GM12875 (cell line): ENCODE results near the gene CEP295NL.

ENCODE experiments used
- H3K4me3 ChIP-seq: one replicate; pipeline ENCODE4 v1.5.1; 2011; ENCODE audit warnings: low read depth, low read length, control low read depth
- TF ChIP-seq, protein P1 (sequence below): IDR thresholded peaks from 2 replicates; pipeline ENCODE4 v1.5.1; 2011; ENCODE audit warnings: low read depth, mild to moderate bottlenecking, control low read depth, inconsistent platforms, low read length, moderate library complexity, borderline replicate concordance; ENCODE audit not compliant: insufficient read depth

CEP295NL gene

DNA sequence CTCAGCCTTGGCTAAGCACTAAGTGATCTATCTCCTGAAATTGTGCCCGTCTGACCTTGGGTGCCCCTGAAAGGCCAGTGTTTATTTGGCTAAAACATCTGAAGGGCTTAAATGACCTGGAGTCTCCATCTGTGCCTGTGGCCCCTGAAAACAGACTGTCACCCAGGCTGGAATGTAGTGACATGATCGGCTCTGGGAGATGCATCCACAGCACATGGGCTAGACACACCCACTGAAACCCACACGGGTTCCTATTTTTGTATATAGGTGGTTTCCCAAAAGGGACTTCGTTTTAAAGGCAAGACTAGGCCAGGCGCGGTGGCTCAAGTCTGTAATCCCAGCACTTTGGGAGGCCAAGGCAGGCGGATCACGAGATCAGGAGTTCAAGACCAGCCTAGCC is 13.5 kb downstream of the CEP295NL start:
- H3K4me3 ChIP-seq, result no peak overlapping the region
- TF ChIP-seq, protein P1, sequence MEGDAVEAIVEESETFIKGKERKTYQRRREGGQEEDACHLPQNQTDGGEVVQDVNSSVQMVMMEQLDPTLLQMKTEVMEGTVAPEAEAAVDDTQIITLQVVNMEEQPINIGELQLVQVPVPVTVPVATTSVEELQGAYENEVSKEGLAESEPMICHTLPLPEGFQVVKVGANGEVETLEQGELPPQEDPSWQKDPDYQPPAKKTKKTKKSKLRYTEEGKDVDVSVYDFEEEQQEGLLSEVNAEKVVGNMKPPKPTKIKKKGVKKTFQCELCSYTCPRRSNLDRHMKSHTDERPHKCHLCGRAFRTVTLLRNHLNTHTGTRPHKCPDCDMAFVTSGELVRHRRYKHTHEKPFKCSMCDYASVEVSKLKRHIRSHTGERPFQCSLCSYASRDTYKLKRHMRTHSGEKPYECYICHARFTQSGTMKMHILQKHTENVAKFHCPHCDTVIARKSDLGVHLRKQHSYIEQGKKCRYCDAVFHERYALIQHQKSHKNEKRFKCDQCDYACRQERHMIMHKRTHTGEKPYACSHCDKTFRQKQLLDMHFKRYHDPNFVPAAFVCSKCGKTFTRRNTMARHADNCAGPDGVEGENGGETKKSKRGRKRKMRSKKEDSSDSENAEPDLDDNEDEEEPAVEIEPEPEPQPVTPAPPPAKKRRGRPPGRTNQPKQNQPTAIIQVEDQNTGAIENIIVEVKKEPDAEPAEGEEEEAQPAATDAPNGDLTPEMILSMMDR, result no peak

DNA sequence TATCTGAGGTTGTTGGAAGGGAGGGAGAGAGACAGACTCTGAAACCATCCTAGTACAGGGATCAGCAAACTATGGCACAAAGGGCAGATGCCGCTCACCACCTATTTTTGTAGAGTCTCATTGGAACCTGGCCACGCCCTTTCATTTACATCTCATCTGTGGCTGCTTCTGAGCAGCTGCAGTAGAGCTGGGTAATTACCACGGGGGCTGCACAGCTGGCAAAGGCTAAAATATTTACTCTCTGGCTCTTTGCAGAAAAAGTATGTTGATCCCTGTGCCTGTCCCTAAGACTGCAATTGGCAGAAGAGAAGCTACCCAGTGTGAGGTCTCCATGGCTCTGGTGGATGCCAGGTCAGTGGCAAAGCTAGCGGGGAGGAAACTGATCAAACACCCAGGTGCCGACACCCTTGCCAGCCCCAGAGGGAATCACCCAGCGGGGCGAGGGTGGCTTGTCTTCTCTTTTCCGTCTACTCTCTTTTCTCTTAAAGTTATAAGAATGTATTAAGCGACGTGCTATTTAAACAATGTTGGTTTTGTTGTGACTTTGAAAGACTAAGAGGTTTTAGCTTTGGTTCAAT is 14.0 kb downstream of the CEP295NL start:
- TF ChIP-seq, protein P1, result no peak
- no peak overlapping the region for H3K4me3 ChIP-seq

DNA sequence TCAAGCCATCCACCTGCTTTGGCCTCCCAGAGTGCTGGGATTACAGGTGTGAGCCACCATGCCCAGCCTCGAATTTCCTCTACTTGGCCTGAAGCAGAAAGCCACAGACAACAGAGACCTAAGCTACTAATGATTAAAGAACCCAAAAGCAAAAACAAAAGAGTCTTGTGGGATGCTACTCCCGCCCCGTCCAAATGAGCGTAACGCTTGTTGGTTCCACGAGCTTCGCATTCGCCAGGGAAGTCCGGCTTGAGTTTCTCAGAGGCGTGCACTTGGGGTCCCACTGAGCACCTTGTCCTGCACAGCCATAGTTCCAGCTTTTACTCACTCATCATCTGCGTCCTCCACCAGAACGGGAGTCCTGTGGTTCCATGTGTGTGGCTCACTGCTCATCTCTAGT is 16.0 kb downstream of the CEP295NL start:
- no peak overlapping the region for H3K4me3 ChIP-seq
- TF ChIP-seq, protein P1, result no peak

DNA sequence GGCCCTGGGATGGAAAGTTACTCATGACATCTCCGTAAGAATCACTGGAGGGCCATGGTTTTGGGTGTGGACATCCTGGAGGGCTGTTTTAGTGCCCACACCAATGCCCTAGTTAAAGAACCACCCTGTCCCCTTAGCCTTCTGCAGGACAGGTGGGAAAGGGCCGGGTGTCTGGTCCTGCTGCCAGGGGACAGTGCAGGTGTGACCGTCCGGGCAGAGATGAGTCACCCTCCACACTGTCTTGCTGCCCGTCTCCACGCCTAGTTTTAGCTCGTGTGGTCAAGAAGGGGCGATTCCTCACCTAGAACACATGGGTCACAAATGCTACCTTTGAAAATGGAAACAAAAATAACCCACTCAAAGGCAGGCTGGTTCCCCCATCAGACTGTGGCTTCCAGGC is 17.0 kb downstream of the CEP295NL start:
- H3K4me3 ChIP-seq, result no peak overlapping the region
- TF ChIP-seq, protein P1, result no peak

DNA sequence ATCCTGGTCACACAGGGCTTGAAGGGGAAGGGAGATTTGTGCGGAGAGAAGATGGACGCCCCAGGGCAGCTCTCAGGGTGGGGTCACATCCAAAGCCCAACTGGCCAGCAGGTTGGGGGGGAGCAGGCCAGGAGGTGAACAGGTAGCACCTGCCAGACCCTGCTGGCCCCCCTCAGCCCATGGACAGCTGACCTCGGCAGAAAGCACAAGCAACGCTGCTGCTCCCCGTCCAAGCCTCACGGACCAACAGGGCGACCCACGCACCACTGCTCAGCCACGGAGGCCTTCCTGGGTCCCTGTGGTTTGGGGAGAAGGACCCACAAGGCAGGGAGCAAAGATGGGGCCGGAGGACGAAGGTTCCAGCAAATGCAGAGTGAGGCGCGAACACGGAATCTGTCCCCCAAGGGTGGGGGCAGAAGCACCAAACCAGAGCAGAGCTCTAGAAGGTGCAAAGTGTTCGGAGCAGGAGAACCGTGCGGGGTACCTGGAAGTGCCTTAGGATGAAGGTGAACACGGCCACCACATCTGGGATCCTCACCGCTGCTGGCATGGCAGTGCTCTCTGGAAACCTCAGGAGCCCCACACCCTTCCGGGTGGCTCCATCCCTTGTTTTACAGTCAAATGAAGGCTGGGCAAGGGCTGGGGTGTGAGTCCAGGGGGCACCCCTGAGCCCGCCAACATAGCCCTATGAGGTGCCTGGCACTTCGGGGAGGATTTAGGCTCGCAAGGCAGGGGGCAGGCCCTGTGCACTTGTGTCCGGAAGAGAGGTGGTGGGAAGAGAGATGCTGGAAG is 17.9 kb downstream of the CEP295NL start:
- no peak overlapping the region for H3K4me3 ChIP-seq
- TF ChIP-seq, protein P1, result no peak

DNA sequence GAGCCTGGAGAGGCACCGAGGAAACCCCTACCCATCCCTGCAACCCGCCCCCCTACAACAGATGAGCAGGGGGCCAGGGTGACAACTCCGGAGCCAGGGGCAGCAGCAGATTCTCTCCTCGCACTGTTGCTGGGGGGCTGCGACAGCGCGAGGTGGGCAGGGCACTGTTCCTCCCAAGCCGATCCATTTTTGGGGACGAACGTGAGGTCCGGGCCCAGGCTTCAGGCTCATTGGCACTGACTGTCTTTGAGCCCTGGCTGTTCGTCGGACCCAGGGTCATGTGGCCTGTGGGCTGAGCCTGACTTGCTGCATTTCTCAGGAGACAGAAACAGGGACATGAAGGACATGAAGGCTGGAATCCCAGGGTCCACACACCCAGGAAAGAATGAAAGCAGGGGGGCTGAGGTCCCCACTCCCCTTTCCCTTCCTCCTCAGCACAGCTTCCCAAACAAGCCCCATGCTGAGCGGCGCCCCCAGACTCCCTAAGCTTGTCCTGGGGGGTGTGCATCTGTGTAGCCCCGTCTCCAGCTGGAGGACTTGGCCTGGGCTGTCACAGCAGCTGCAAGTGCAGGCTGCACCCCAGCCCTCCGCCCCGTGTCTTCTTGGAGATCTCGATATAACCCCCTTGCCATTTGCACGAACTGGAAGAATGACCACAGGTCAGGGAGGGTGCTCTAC is 18.7 kb downstream of the CEP295NL start:
- no peak overlapping the region for H3K4me3 ChIP-seq
- TF ChIP-seq, protein P1, result no peak

DNA sequence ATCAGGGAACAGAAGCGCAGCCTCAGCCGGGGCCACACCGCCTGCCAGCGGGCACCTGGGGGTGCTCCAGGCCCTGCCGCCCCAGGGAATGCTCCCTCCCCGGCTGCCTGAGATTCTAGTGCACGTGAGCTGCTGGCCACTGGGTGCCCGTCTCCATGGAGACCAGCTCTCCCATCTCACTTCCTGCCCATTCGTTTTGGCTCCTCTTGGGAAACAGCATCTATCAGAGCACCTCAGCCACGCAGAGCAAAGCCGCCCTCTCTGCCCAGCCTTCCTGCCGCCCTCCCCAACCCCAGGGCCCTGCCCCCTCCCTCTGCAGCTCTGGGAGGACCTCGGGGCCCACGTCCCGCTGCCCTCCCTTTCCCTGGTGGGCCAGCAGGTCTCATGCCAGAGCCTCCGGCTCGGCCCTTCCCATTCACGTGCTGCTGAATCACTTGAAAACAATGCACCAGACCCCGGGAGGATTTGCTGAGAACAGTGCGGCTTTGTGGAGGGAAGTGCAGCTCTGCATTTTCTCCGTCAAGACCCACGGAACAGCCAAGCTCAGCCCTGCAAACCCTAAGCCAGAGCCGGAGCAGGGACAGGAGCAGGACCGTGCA is 19.4 kb downstream of the CEP295NL start:
- H3K4me3 ChIP-seq, result no peak overlapping the region

More for the DNA sequence above, 19.4 kb downstream of the CEP295NL start:
- TF ChIP-seq, protein P1, result no peak
